ENCODE data around the gene DENND2A. TPM values are rescaled to one million over a fixed set of nuclear protein-coding genes. Genes with fewer than 3 reads are reported as not detected.
A peak's percentile ranks its signal among the peaks of the same experiment; 100 is the strongest.

DENND2A gene
- polyA plus RNA-seq, 3 donors: not detected

GRCh38 chr7:140594131-140594691 is 46.4 kb downstream of the DENND2A start:
- Histone ChIP-seq H3K79me2 (ENCODE audit: insufficient read depth, low read length) (no peaks in the 10 kb centered on the region), H2AFZ (ENCODE audit: insufficient read depth, low read depth, low read length, poor library complexity, severe bottlenecking) (no peak overlapping the region), H3K27ac (ENCODE audit: low read depth in 1 of 2, low read length in 2 of 2) (no peak overlapping the region), H4K20me1 (ENCODE audit: insufficient read depth, low read length) (no peaks in the 10 kb centered on the region), H3K9ac (ENCODE audit: insufficient read depth, low read length, poor library complexity, severe bottlenecking) (no peak overlapping the region), H3K4me3 (replicated peaks in 1 of 3; ENCODE audit: low read depth in 2 of 3, low read length in 3 of 3) (no peak overlapping the region), H3K4me1 (ENCODE audit: control insufficient read depth in 1 of 2, insufficient read depth in 2 of 2, low read length in 2 of 2) (no peaks in the 10 kb centered on the region), H3K4me2 (replicated peaks; ENCODE audit: extremely low read depth, low read length, poor library complexity, severe bottlenecking) (no peak overlapping the region), H3K9me3 (replicated peaks in 1 of 2; ENCODE audit: control insufficient read depth in 1 of 2, insufficient read depth in 1 of 2, low read length in 2 of 2) (no peaks in the 10 kb centered on the region), H3K36me3 (replicated peaks in 1 of 2; ENCODE audit: control insufficient read depth in 1 of 2, insufficient read depth in 2 of 2, low read length in 2 of 2) (no peaks in the 10 kb centered on the region), H3K27me3 (ENCODE audit: control insufficient read depth in 2 of 2, insufficient read depth in 2 of 2, low read length in 2 of 2) (no peaks in the 10 kb centered on the region)
- TF ChIP-seq CTCF (IDR thresholded peaks at IDR 0.05): no peak
- Mint-ChIP-seq H3K9me3 (no peaks in the 10 kb centered on the region), H3K4me1 (no peaks in the 10 kb centered on the region), H3K36me3 (no peaks in the 10 kb centered on the region), H3K27ac (no peak overlapping the region), H3K27me3 (ENCODE audit: low read depth in 3 of 3) (peaks cover 3 to 9% (median 7%) of the 10 kb centered on the region in 3 donors), H3K4me3 (no peak overlapping the region)
- intact Hi-C loops (cut with micrococcal nuclease): no loop called here
- WGBS (ENCODE audit: insufficient coverage): 76% methylated on average over 7 of the region's 13 CpGs
- DNase-seq: no peak

GRCh38 chr7:140593672-140593982 is 47.0 kb downstream of the DENND2A start:
- DNase-seq: no peak
- H3K4me3 Mint-ChIP-seq: peak overlapping the region in 1 of 2 donors; percentile 1
- H3K4me2 ChIP-seq (replicated peaks; ENCODE audit: extremely low read depth, low read length, poor library complexity, severe bottlenecking): no peak overlapping the region
- no peaks in the 10 kb centered on the region for H3K4me1 Mint-ChIP-seq
- H3K27me3 Mint-ChIP-seq (ENCODE audit: low read depth in 3 of 3): peaks cover 4 to 9% (median 7%) of the 10 kb centered on the region in 3 donors
- WGBS (ENCODE audit: insufficient coverage): 64% methylated on average over 2 of the region's 4 CpGs
- no peaks in the 10 kb centered on the region for H3K36me3 ChIP-seq (replicated peaks in 1 of 2; ENCODE audit: control insufficient read depth in 1 of 2, insufficient read depth in 2 of 2, low read length in 2 of 2)
- no peaks in the 10 kb centered on the region for H3K4me1 ChIP-seq (ENCODE audit: control insufficient read depth in 1 of 2, insufficient read depth in 2 of 2, low read length in 2 of 2)
- H3K27me3 ChIP-seq (ENCODE audit: control insufficient read depth in 2 of 2, insufficient read depth in 2 of 2, low read length in 2 of 2): no peaks in the 10 kb centered on the region
- no peak overlapping the region for H3K27ac Mint-ChIP-seq
- H3K4me3 ChIP-seq (replicated peaks in 1 of 3; ENCODE audit: low read depth in 2 of 3, low read length in 3 of 3): no peak overlapping the region
- H3K79me2 ChIP-seq (ENCODE audit: insufficient read depth, low read length): no peaks in the 10 kb centered on the region
- no peaks in the 10 kb centered on the region for H3K9me3 ChIP-seq (replicated peaks in 1 of 2; ENCODE audit: control insufficient read depth in 1 of 2, insufficient read depth in 1 of 2, low read length in 2 of 2)
- H4K20me1 ChIP-seq (ENCODE audit: insufficient read depth, low read length): no peaks in the 10 kb centered on the region
- TF ChIP-seq CTCF (IDR thresholded peaks at IDR 0.05): no peak
- H3K36me3 Mint-ChIP-seq: no peaks in the 10 kb centered on the region
- H3K9me3 Mint-ChIP-seq: no peaks in the 10 kb centered on the region
- H3K9ac ChIP-seq (ENCODE audit: insufficient read depth, low read length, poor library complexity, severe bottlenecking): no peak overlapping the region
- H2AFZ ChIP-seq (ENCODE audit: insufficient read depth, low read depth, low read length, poor library complexity, severe bottlenecking): no peak overlapping the region
- intact Hi-C loops (cut with micrococcal nuclease): no loop called here
- H3K27ac ChIP-seq (ENCODE audit: low read depth in 1 of 2, low read length in 2 of 2): no peak overlapping the region

Data from CD14-positive monocyte (primary cell).